Tibial nerve (tissue), 3 donors: ENCODE results near the gene AIFM3.

Source experiments
- CTCF ChIP-seq, 5 experiments: fragments of 200-600 bp in 3 of 5; fragments of 450-650 bp in 2 of 5; sonication (generic) in 3 of 5; IDR thresholded peaks; one replicate each; pipeline ENCODE4 v1.5.1; 2016 to 2019; ENCODE audit warnings: antibody characterized with exemption in 5 of 5, mild to moderate bottlenecking in 3 of 5, moderate library complexity in 2 of 5
- POLR2A ChIP-seq, 2 donors: fragments of 450-650 bp; IDR thresholded peaks; one replicate each; pipeline ENCODE4 v1.6.1; 2017; ENCODE audit warnings: antibody characterized with exemption in 2 of 2, mild to moderate bottlenecking in 2 of 2, moderate library complexity in 2 of 2

- no peak for TF ChIP-seq CTCF (IDR thresholded peaks at IDR 0.05)
- TF ChIP-seq POLR2A (IDR thresholded peaks at IDR 0.05) = no peak
These were observed 7.4 kb downstream of the AIFM3 start for GRCh38 chr22:20974336-20974955.
